ENCODE measurements around the gene NAALADL2.

GRCh38 chr3:175434561-175434960 is 575.4 kb downstream of the NAALADL2 start:
- no peak for TF ChIP-seq CTCF (conservative IDR thresholded peaks at IDR 0.05 in 1 of 2, IDR thresholded peaks at IDR 0.05 in 1 of 2; ENCODE audit: extremely low read depth in 1 of 2, insufficient read depth in 1 of 2, low read depth in 1 of 2, low read length in 2 of 2)
- no peak for TF ChIP-seq EZH2 (IDR thresholded peaks at IDR 0.05; ENCODE audit: borderline replicate concordance, low read length)

Data from mammary epithelial cell (primary cell).